HepG2 (cell line): ENCODE data around the gene PRKN. TPM values are rescaled to one million over a fixed set of nuclear protein-coding genes. Genes with fewer than 3 reads are reported as not detected.

Source experiments
- ATAC-seq: fragments of 200-7000 bp; cut with Tn5 transposase; 3 replicates; pipeline ENCODE4 v1.9.1; 2020; ENCODE audit warnings: mild to moderate bottlenecking, moderate library complexity
- BruUV-seq: library from RNA; stranded (reverse); fragments of 400-500 nt; replicated peaks from 2 replicates; lab custom pipeline; 2021; lab: Mats Ljungman, UMichigan
- CTCF ChIA-PET: fragments of 300-600 bp; formaldehyde crosslinking; extraction: SDS; loops from one replicate; lab custom pipeline; 2021; ENCODE audit warnings: low total read pairs, inconsistent platforms, low intra/inter-chr PET ratio; lab: Yijun Ruan, JAX
- POLR2A ChIA-PET: fragments of 350-600 bp; sonication (Branson Sonifier 250); formaldehyde crosslinking; loops from one replicate; lab custom pipeline; 2020; ENCODE audit warnings: antibody characterized with exemption, inconsistent platforms; lab: Yijun Ruan, JAX
- DNase-seq: peaks from one replicate; pipeline ENCODE4 v3.0.0-alpha.2; 2015; ENCODE audit warnings: low spot score
- FAIRE-seq: peaks from 3 replicates; lab custom pipeline; 2011; peaks lifted over from hg19 to GRCh38; lab: Jason Lieb, UNC
- H2AFZ ChIP-seq: one replicate; pipeline ENCODE4 v1.6.1; 2011; ENCODE audit warnings: low read length, inconsistent platforms
- H3K27ac ChIP-seq: fragments of 300-600 bp; 3 replicates; pipeline ENCODE4 v1.8.0; 2011; ENCODE audit warnings: mixed run types, mild to moderate bottlenecking, mixed read lengths, low read length, inconsistent platforms; ENCODE audit not compliant: insufficient read depth; ENCODE audit errors: extremely low read length
- H3K27me3 ChIP-seq, 2 experiments: fragments of 200-600 bp in 1 of 2; 2 replicates in 1 of 2; 3 replicates in 1 of 2; pipeline versions ENCODE4 v1.6.0 to v1.8.0; 2011; ENCODE audit warnings: low read length in 2 of 2, mild to moderate bottlenecking in 2 of 2, moderate library complexity in 2 of 2, inconsistent platforms in 1 of 2; ENCODE audit not compliant: insufficient read depth in 2 of 2, control insufficient read depth in 1 of 2
- H3K36me3 ChIP-seq, 2 experiments: fragments of 200-600 bp in 1 of 2; replicated peaks in 1 of 2; 2 replicates in 1 of 2; 3 replicates in 1 of 2; pipeline versions ENCODE4 v1.5.1 to v1.8.0; 2011; ENCODE audit warnings: low read length in 2 of 2, inconsistent platforms in 1 of 2; ENCODE audit not compliant: insufficient read depth in 2 of 2, control insufficient read depth in 1 of 2
- H3K4me1 ChIP-seq: 2 replicates; pipeline ENCODE4 v1.5.1; 2012; ENCODE audit warnings: low read length, inconsistent platforms; ENCODE audit not compliant: insufficient read depth
- H3K4me2 ChIP-seq: 2 replicates; pipeline ENCODE4 v1.6.0; 2011; ENCODE audit warnings: low read depth, low read length, inconsistent platforms
- H3K4me3 ChIP-seq, 3 experiments: fragments of 200-600 bp in 1 of 3; sonication (generic), shearing (Covaris generic) in 1 of 3; replicated peaks in 1 of 3; 2 replicates each; pipeline ENCODE4 v1.5.1; 2011 to 2016; ENCODE audit warnings: low read length in 3 of 3, inconsistent platforms in 2 of 3, low read depth in 2 of 3, mild to moderate bottlenecking in 2 of 3, control low read depth in 1 of 3, mixed read lengths in 1 of 3; ENCODE audit not compliant: insufficient read depth in 1 of 3
- H3K79me2 ChIP-seq: one replicate; pipeline ENCODE4 v1.6.1; 2011; ENCODE audit warnings: low read length, inconsistent platforms; ENCODE audit not compliant: insufficient read depth
- H3K9ac ChIP-seq: 2 replicates; pipeline ENCODE4 v1.6.0; 2011; ENCODE audit warnings: mild to moderate bottlenecking, low read depth, low read length, inconsistent platforms; ENCODE audit not compliant: insufficient read depth
- H3K9me3 ChIP-seq: 2 replicates; pipeline ENCODE4 v1.5.1; 2012; ENCODE audit warnings: mild to moderate bottlenecking, low read length
- H4K20me1 ChIP-seq: 2 replicates; pipeline ENCODE4 v1.6.0; 2011; ENCODE audit warnings: inconsistent platforms, mild to moderate bottlenecking, low read length, moderate library complexity; ENCODE audit not compliant: insufficient read depth
- HES4 ChIP-seq: sonication (generic); formaldehyde crosslinking; IDR thresholded peaks from 2 replicates; pipeline ENCODE4 v1.9.0; 2021; ENCODE audit warnings: mild to moderate bottlenecking, missing genetic modification reagents, borderline replicate concordance
- SAFB2 ChIP-seq: sonication (generic); formaldehyde crosslinking; IDR thresholded peaks from 2 replicates; pipeline ENCODE4 v1.5.1; 2020; ENCODE audit warnings: missing genetic modification reagents, low read depth, mild to moderate bottlenecking, borderline replicate concordance
- ZNF558 ChIP-seq: sonication (generic); formaldehyde crosslinking; IDR thresholded peaks from 2 replicates; pipeline ENCODE4 v1.9.0; 2022; ENCODE audit warnings: mild to moderate bottlenecking, missing genetic modification reagents, borderline replicate concordance
- WGBS: methylation state at CpG from one replicate; pipeline ENCODE4 v1.1.6; 2017; ENCODE audit warnings: low lambda C conversion rate; 5-methylcytosine and 5-hydroxymethylcytosine counted together
- in situ Hi-C: cut with HindIII; loops from 2 replicates; pipeline ENCODE4 v1.10.0; 2017; ENCODE audit warnings: low pct_unique_long_range_greater_than_20kb; ENCODE audit not compliant: extremely low pct_ligation_motif_present
- intact Hi-C: fragments of 100-400 bp; cut with micrococcal nuclease; formaldehyde crosslinking; loops from one replicate; pipeline ENCODE4 v1.10.0; 2022; ENCODE audit not compliant: unreplicated experiment
- polyA plus RNA-seq, 8 experiments: library from polyadenylated mRNA; depleted of rRNA in 3 of 8; stranded (reverse) in 7 of 8; unstranded in 1 of 8; fragments of >200 nt; fragmentation: Illumina TruSeq in 4 of 8; extraction: Trizol in 4 of 8; gene quantifications; 2 replicates each; pipeline versions ENCODE4 v1.2.1 to v1.2.3, GENCODE V29; 2011 to 2016; ENCODE audit warnings: low read depth in 4 of 8, missing spikeins in 1 of 8, mixed read lengths in 1 of 8; ENCODE audit not compliant: insufficient read depth in 1 of 8
- total RNA-seq, 5 experiments: library from RNA; depleted of rRNA; stranded (reverse); fragments of >200 nt; fragmentation: Illumina TruSeq; extraction: Trizol; gene quantifications; 2 replicates each; pipeline ENCODE4 v1.2.3, GENCODE V29; 2016; ENCODE audit warnings: low read depth in 1 of 5
- TF ChIP-seq, protein P1 (sequence below): sonication (generic); formaldehyde crosslinking; IDR thresholded peaks from 2 replicates; pipeline ENCODE4 v1.4.0; 2020; ENCODE audit warnings: mild to moderate bottlenecking, low read depth, missing genetic modification reagents

The PRKN gene
- total and polyA plus RNA-seq, 2 of the 13 experiments (the other 11 are each of a cell fraction or from before 2014, with no cell fraction given), result 0.31 to 0.44 TPM

DNA sequence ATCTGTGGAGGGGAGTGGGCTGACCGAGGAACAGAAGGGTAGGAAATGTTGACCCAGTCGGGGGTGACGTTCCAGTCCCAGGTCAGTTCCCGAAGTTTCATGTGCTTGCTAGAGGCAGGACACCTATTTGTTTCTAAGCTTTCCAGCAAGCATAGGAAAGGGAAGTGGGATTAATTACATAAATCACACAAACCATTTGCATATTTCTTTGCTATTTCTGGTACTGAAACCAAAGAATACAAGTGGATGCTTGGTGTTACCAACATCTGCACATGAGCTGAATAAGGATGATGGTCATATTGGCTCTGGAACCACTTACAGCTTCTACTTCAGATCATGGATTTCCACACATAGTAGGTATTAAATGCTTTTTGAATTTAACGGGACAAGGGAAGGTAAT is 546.5 kb downstream of the PRKN start:
- in situ Hi-C loops (no loop called here), intact Hi-C loops (no loop called here)
- Histone ChIP-seq H3K27me3 (no peaks in the 10 kb centered on the region; a peak in 1 of 5 replicates), H3K9ac (no peak overlapping the region), H3K4me2 (no peak overlapping the region), H3K79me2 (no peaks in the 10 kb centered on the region), H2AFZ (no peak overlapping the region), H3K4me3 (no peak overlapping the region), H3K27ac (no peak overlapping the region), H3K4me1 (no peaks in the 10 kb centered on the region), H3K36me3 (no peaks in the 10 kb centered on the region), H3K9me3 (no peaks in the 10 kb centered on the region), H4K20me1 (no peaks in the 10 kb centered on the region)
- FAIRE-seq (no peak), DNase-seq (no peak), ATAC-seq (no peak)
- ChIA-PET CTCF (no interaction called here), POLR2A (no interaction called here)
- TF ChIP-seq, protein P1, sequence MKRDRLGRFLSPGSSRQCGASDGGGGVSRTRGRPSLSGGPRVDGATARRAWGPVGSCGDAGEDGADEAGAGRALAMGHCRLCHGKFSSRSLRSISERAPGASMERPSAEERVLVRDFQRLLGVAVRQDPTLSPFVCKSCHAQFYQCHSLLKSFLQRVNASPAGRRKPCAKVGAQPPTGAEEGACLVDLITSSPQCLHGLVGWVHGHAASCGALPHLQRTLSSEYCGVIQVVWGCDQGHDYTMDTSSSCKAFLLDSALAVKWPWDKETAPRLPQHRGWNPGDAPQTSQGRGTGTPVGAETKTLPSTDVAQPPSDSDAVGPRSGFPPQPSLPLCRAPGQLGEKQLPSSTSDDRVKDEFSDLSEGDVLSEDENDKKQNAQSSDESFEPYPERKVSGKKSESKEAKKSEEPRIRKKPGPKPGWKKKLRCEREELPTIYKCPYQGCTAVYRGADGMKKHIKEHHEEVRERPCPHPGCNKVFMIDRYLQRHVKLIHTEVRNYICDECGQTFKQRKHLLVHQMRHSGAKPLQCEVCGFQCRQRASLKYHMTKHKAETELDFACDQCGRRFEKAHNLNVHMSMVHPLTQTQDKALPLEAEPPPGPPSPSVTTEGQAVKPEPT (CRISPR knock-in tag), result no peak
- BruUV-seq, result no TSS peak
- 21% methylated on average over 5 of the region's 5 CpGs for WGBS

GRCh38 chr6:162179196-162179951 is 548.2 kb downstream of the PRKN start:
- POLR2A ChIA-PET, result no interaction called here

More at GRCh38 chr6:162179196-162179951, 548.2 kb downstream of the PRKN start:
- no peak overlapping the region for H3K4me3 ChIP-seq
- H3K9ac ChIP-seq, result no peak overlapping the region
- H4K20me1 ChIP-seq, result no peaks in the 10 kb centered on the region
- DNase-seq (no peak), ATAC-seq (no peak), FAIRE-seq (no peak)
- H3K4me1 ChIP-seq, result no peaks in the 10 kb centered on the region
- H3K9me3 ChIP-seq, result no peaks in the 10 kb centered on the region
- in situ Hi-C loops (no loop called here), intact Hi-C loops (no loop called here)
- H3K27ac ChIP-seq, result no peak overlapping the region
- no peaks in the 10 kb centered on the region; a peak in 1 of 5 replicates for H3K27me3 ChIP-seq
- H2AFZ ChIP-seq, result no peak overlapping the region
- H3K4me2 ChIP-seq, result no peak overlapping the region
- no TSS peak for BruUV-seq
- H3K79me2 ChIP-seq, result no peaks in the 10 kb centered on the region
- no peaks in the 10 kb centered on the region for H3K36me3 ChIP-seq
- CTCF ChIA-PET, result no interaction called here
- TF ChIP-seq SAFB2 (CRISPR knock-in tag) (no peak), HES4 (no peak), ZNF558 (CRISPR knock-in tag) (no peak)
- WGBS, result 27% methylated on average over 7 of the region's 7 CpGs
